CD4-positive, alpha-beta T cell treated with Interleukin-12 subunit alpha and Interleukin-12 subunit beta, for 1 hour (primary cell): ENCODE results near the gene OTUB1.

Source experiments
- DNase-seq: peaks from one replicate; pipeline ENCODE4 v3.0.0-alpha.2; 2020

Gene OTUB1

GRCh38 chr11:63978551-63979239 is 7.5 kb upstream of the OTUB1 start:
- DNase-seq: no peak

- no peak for DNase-seq
Observed at GRCh38 chr11:63979426-63979825, 6.8 kb upstream of the OTUB1 start.

- DNase-seq: peak; percentile 78
Observed at GRCh38 chr11:63985812-63986155, 454 bp upstream of the OTUB1 start.

GRCh38 chr11:63986932-63987513 is 785 bp downstream of the OTUB1 start:
- DNase-seq: no peak

- no peak for DNase-seq
Observed at GRCh38 chr11:63991558-63991957, 5.3 kb downstream of the OTUB1 start.

- no peak for DNase-seq
Observed at GRCh38 chr11:63993100-63993499, 6.9 kb downstream of the OTUB1 start.

GRCh38 chr11:63993993-63994392 is 7.8 kb downstream of the OTUB1 start:
- no peak for DNase-seq

GRCh38 chr11:63996512-63996911 is 10.3 kb downstream of the OTUB1 start:
- no peak for DNase-seq

- no peak for DNase-seq
Observed at GRCh38 chr11:63997104-63997700, 11.0 kb downstream of the OTUB1 start.

- no peak for DNase-seq
Observed at GRCh38 chr11:63997801-63998337, 11.6 kb downstream of the OTUB1 start.

GRCh38 chr11:63998558-63999348 is 12.5 kb downstream of the OTUB1 start:
- DNase-seq: no peak

GRCh38 chr11:63999349-64000025 is 13.2 kb downstream of the OTUB1 start:
- peak; percentile 72 for DNase-seq

GRCh38 chr11:64000026-64000739 is 13.9 kb downstream of the OTUB1 start:
- peak; percentile 79 for DNase-seq

- no peak for DNase-seq
Observed at GRCh38 chr11:64000740-64001483, 14.7 kb downstream of the OTUB1 start.

GRCh38 chr11:64001484-64002420 is 15.5 kb downstream of the OTUB1 start:
- no peak for DNase-seq

- DNase-seq: no peak
Observed at GRCh38 chr11:64003807-64004589, 17.8 kb downstream of the OTUB1 start.

GRCh38 chr11:64004590-64004984 is 18.3 kb downstream of the OTUB1 start:
- DNase-seq: no peak

- no peak for DNase-seq
Observed at GRCh38 chr11:64005691-64006090, 19.5 kb downstream of the OTUB1 start.

GRCh38 chr11:64006398-64006797 is 20.2 kb downstream of the OTUB1 start:
- no peak for DNase-seq
